SK-N-SH (cell line): ENCODE results near the gene HTRA2.

Experiments
- CTCF ChIP-seq: fragments of 200-600 bp; sonication (generic); IDR thresholded peaks from 2 replicates; pipeline ENCODE4 v1.6.1; 2017; ENCODE audit warnings: antibody characterized with exemption, mild to moderate bottlenecking, moderate library complexity
- EP300 ChIP-seq, 2 experiments: IDR thresholded peaks; 2 replicates each; pipeline versions ENCODE4 v1.4.0 to v1.6.1; 2012; ENCODE audit warnings: borderline replicate concordance in 1 of 2, low read depth in 1 of 2, low read length in 1 of 2
- EZH2phosphoT487 ChIP-seq: fragments of 200-600 bp; sonication (generic); IDR thresholded peaks from 2 replicates; pipeline ENCODE4 v1.6.1; 2017; ENCODE audit warnings: low read depth, mixed run types, mild to moderate bottlenecking, antibody characterized with exemption, moderate library complexity, borderline replicate concordance
- GATA2 ChIP-seq: sonication (generic); formaldehyde crosslinking; IDR thresholded peaks from 2 replicates; pipeline ENCODE4 v1.5.0; 2020; ENCODE audit warnings: mild to moderate bottlenecking, missing genetic modification reagents
- MAX ChIP-seq: IDR thresholded peaks from 2 replicates; pipeline ENCODE4 v1.4.0; 2012; ENCODE audit warnings: low read depth
- TEAD4 ChIP-seq: IDR thresholded peaks from 2 replicates; pipeline ENCODE4 v1.4.0; 2012; ENCODE audit warnings: mild to moderate bottlenecking, borderline replicate concordance; ENCODE audit not compliant: insufficient read depth
- YY1 ChIP-seq: IDR thresholded peaks from 2 replicates; pipeline ENCODE4 v1.4.0; 2012; ENCODE audit warnings: low read depth, mild to moderate bottlenecking

DNA sequence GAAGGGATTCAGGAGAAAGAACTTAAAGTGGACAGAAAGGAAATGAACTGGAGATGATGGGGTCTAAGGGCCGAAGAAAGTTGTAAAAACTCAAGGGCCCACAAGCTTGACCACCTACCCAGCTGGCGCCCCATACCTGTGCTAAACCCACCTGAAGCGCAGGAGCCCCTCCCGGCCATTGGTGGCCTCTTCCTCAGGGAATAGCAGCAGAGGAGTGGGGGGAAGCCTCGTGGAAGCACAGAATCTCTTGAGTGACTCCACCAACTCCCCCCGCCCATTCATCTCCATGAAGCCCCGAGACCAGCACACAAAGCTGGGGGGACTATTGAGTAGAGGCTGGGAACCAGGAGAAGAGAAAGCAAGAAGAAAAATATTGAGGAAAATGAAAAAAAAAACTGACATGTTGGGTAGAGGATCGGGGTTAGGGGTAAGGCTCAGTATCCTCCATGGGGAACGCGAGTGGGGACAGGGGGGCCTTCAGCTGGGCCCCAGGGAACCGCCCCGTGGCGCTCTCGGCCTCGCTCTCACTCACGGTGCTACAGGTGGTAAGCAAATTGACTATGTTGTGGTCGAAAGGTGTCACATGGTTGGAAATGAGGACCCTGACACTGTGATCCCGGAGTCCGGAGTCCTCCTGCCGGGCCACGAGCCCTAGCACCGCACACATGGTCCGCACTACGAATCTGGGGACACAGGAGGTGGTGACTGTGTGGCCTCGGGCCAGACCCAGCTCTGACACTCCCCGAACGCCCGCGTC is 955 bp upstream of the HTRA2 start:
- TF ChIP-seq EP300 (IDR thresholded peaks at IDR 0.05; ENCODE audit: borderline replicate concordance in 1 of 2, low read depth in 1 of 2, low read length in 1 of 2): no peak
- TF ChIP-seq CTCF: no peak
- no peak for TF ChIP-seq TEAD4
- TF ChIP-seq YY1: no peak
- no peak for TF ChIP-seq MAX
- no peak for TF ChIP-seq GATA2
- TF ChIP-seq EZH2phosphoT487: no peak
